ENCODE data around the gene TMEM178A.
"Not testable (repeated sequence)": the region's sequence is repeated elsewhere in the genome, so short reads cannot be mapped to it uniquely, and the experiment has no call there.

TMEM178A gene

GRCh38 chr2:39718483-39718882 is 52.8 kb downstream of the TMEM178A start:
- DNase-seq: no peak

DNA sequence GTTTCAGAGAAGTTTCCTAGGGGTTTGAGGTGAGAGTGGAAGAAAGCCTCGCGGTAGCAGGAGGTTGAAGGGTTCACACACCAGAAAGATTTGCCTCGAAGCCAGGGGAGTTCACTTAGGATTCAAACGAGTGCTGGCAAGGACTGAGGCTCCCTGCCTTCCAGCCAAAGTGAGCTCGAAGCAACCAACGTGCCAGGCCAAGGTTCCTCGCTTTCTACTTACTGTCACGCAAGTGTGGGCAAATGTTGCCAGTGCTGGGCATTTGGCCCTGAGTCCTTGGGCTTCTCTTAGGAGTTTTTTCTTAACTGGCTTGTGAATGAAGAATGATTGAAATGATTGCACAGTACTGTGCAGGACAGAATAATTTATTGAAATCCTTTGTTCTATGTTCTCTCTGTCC is 53.6 kb downstream of the TMEM178A start:
- no peak for DNase-seq

- no peak for DNase-seq
These were observed 55.3 kb downstream of the TMEM178A start for GRCh38 chr2:39720970-39721369.

- no peak for DNase-seq
These were observed 57.8 kb downstream of the TMEM178A start for GRCh38 chr2:39723497-39723896.

GRCh38 chr2:39723946-39724827 is 58.5 kb downstream of the TMEM178A start:
- DNase-seq: no peak

- no peak for DNase-seq
These were observed 59.1 kb downstream of the TMEM178A start for GRCh38 chr2:39724828-39725144.

DNA sequence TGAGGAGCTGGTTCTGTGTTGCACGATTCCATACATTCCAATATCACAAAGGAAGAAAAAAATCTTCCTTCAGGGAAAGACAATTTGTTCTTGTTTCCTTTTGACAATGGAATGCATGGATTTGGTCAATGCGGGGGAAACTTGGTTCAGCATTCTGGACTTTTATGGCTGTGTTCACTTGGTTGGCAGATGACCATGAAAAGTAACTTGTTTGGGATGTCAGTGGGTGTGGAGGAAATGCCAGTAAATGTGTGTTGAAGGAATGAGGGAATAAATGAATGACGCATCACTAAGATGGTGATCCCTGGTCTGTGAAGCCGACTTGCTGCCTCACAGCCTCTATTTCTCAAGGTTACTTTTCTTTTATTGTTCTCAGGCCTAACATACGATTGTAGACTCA is 59.7 kb downstream of the TMEM178A start:
- DNase-seq: no peak

- DNase-seq: not testable (repeated sequence)
These were observed 62.4 kb downstream of the TMEM178A start for GRCh38 chr2:39728085-39728484.

DNA sequence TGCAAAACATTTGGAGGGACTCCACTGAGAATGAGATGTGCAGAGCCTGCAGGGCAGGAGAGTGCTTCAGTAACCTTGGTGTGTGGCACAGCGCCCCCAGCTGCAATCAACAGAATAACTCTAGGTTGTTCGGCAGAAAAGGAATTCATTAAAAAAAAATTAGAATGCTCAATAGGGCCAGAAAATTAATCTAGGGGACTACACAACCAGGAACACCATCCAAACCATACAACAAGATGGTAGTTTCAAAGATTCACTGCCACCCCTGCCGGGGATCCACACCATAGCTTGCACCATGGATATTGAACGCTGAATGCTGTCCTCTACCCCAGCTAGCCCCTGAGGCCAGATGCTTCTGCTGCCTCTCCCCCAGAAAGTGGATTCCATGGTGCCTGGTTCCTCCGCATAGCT is 63.2 kb downstream of the TMEM178A start:
- peak; percentile 45 for DNase-seq

DNA sequence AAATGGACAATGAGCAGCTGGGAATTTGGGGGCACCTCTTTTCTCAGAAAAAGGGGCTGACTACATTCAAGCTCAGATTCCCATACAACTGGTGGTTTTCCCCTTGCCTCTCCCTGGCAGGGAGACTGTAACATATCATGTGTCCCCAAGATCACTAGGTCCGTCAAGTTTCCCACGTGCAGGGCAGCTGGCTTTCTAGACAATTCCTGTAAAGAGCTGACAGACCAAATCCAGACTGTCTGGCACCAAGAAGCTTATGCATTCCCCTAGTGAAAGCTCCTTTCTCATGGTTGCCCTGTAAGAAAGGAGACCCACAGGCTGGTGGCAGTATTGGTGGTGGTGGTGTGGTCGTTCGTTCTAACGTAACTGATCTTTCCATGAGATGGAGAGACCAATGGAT is 64.6 kb downstream of the TMEM178A start:
- no peak for DNase-seq

DNA sequence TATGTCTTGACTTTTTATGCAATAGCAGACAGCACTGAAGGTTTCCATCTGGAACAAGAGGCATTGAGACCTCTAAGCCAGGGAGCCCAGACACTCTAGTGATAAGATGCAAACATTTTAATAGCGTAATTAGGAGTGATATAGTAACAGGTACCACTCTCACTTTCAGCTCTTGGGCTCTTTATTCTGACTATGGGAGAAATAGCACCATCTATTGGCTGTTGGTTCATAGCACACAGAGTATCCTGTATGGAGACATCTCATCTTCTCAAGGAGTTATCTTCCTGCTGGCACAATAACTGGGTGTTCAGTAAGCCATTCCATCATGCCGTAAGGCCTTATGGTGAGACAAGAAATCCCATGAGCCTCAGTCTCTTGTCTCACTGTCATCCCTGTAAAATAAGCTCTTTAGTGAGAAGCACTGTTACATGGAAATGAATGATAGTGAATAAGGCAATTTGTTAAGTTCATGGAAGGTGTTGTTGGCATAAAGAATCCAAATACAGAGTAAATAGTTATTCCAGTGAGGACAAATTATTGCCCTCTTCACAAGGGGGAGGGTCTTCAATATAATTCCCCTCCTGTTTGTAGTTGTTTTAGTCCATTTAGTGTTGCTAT is 65.1 kb downstream of the TMEM178A start:
- peak; percentile 44 for DNase-seq

GRCh38 chr2:39731546-39731945 is 65.8 kb downstream of the TMEM178A start:
- no peak for DNase-seq

- no peak for DNase-seq
These were observed 66.8 kb downstream of the TMEM178A start for GRCh38 chr2:39732482-39732881.

DNA sequence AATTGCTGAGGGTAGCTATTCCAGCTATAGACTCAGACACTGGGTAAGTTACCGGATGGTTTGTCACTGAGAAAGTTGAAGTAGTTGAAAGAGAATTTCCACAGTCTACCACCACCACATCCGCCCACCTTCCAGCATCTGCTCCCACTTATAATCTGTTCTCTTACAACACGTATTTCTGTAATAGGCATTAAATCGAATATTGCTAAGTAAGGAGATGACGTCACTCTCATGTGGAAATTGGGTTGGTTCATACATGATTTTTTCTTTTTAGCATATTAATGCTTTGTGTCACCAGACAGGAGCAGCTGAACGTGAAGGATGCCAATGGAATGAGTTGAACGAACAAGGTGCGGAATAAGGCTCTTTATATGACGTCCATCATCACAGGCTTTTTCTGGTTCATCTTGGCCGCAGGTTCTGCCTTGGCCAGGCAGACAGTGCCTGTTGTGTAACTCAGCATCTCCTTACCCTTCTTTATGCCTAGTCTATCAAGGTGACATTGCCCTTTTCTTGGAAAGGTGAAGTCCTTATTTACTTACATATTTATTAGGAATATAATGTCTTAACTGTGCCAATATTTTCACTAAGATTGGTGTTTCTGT is 67.5 kb downstream of the TMEM178A start:
- peak; percentile 53 for DNase-seq

- DNase-seq: no peak
These were observed 68.7 kb downstream of the TMEM178A start for GRCh38 chr2:39734445-39734844.

- peak; percentile 14 for DNase-seq
These were observed 69.9 kb downstream of the TMEM178A start for GRCh38 chr2:39735648-39736047.

GRCh38 chr2:39736640-39737039 is 70.9 kb downstream of the TMEM178A start:
- no peak for DNase-seq

- peak; percentile 64 for DNase-seq
These were observed 71.9 kb downstream of the TMEM178A start for GRCh38 chr2:39737661-39738060.

DNA sequence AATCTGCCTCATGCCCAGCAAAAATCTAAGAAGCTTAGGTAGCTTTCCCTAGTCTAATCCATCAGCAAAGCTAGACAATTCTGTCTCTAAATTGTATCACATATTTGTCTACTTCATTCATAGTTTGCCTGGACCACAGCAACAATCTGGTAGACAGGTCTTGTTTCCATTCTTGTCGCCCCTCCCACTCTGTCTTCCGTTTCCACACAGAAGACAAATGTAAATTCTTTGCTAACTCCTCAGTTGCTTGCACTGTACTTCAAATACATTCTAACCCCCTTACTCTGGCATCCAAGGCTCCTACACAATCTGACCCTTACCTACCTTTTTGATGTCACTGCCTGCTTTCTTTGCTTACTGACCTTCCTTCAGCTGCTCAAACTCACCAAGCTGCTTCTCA is 73.2 kb downstream of the TMEM178A start:
- no peak for DNase-seq

GRCh38 chr2:39739386-39739785 is 73.7 kb downstream of the TMEM178A start:
- DNase-seq: no peak

DNA sequence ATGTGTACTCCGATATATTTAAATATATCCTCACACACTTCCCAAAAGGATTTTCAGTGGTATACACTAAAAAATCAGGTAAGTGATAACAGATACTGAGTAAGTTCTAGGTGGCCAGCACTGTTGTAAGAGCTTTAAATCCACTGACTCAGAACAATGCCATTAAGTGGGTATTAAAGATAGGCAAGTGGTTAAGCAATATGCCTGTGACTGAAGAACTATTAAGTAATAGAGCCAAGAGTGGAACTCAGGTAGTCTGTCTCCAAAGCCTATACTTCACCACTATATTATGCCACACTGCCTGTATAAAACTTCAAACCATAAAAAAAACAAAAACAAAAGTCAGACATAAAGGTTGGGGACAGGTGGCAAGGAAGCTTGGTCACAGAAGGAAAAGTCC is 76.2 kb downstream of the TMEM178A start:
- no peak for DNase-seq

DNA sequence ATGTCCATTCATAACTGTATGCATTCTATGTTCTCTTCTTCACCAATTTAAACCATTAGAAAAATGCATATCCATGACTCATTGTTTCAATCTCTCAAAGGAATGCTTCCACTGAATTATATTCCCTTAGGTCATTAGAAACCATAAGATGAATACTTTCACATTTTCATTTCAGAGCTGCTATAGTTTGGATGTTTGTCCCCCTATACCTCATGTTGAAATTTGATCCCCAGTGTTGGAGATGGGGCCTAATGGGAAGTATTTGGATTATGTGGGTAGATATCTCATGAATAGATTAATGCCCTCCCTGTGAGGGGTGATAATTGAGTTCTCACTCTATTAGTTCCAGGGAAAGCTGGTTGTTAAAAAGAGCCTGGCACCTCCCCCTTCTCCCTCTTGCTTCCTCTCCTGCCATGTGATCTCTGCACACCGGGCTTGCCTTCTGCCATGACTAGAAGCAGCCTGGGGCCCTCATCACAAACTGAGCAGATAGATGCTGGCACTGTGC is 77.6 kb downstream of the TMEM178A start:
- DNase-seq: no peak

DNA sequence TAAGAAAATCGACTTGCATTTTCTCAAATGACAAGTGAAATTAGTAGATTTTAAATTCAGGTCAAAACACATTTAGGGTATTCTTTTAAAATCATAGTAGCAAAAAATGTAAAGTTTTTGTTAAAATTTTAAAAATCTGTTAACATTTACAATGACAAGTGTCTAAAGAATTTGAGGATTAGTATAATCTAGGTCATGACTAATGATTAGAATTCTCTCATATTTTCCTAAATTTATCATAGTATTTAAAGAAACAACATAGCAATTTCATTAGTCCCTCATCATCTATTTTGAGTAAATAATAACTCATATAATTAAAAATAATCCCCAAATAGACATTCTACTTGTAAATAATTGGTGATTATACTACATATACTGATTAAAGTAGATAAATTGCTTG is 89.7 kb downstream of the TMEM178A start:
- DNase-seq: no peak

GRCh38 chr2:39757156-39757555 is 91.4 kb downstream of the TMEM178A start:
- DNase-seq: no peak
